OCI-LY3 (cell line): Measurements from ENCODE around the gene CHST8.

Source experiments
- EZH2phosphoT487 ChIP-seq: fragments of 200-600 bp; shearing (Covaris generic); IDR thresholded peaks from 2 replicates; pipeline ENCODE4 v1.6.1; 2018; ENCODE audit warnings: antibody characterized with exemption, mixed run types, low read depth
- TF ChIP-seq, protein P1 (sequence below): fragments of 200-600, 300-600 bp; sonication (generic); IDR thresholded peaks from 2 replicates; pipeline ENCODE4 v1.5.1; 2014; ENCODE audit warnings: antibody characterized with exemption, low read length, low read depth

DNA sequence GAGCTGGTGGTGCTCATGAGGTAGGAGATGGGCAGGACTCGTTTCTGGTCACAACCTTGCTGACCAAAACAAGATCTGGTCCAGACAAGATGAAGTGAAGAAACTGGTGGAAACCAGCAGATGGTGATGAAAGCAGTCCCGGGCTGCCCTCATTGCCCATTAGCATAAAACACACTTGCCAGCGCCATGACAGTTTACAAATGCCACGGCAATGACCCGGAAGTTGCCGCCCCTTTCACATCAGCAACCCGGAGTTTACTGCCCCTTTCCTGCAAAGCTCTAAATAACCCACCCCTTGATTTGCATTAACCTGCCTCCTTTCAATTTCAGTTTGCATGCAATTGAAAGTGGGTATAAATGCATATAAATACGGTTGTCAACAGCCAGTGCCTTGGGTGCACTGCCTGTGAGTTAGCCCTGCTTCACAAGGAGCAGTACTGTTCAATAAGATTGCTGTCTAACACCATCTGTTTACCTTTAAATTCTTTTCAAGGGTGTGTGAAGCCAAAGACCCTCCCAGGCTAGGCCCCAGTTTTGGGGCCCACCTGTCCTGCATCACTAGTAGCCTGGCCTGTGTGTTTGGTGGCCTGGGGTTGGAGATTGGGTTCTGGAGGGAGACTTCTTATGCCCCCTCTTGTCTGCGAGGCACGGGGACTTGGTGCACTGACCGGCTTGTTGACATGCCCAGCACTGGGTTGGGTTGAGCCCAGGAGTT, 38.8 kb downstream of the CHST8 start:
- TF ChIP-seq, protein P1, sequence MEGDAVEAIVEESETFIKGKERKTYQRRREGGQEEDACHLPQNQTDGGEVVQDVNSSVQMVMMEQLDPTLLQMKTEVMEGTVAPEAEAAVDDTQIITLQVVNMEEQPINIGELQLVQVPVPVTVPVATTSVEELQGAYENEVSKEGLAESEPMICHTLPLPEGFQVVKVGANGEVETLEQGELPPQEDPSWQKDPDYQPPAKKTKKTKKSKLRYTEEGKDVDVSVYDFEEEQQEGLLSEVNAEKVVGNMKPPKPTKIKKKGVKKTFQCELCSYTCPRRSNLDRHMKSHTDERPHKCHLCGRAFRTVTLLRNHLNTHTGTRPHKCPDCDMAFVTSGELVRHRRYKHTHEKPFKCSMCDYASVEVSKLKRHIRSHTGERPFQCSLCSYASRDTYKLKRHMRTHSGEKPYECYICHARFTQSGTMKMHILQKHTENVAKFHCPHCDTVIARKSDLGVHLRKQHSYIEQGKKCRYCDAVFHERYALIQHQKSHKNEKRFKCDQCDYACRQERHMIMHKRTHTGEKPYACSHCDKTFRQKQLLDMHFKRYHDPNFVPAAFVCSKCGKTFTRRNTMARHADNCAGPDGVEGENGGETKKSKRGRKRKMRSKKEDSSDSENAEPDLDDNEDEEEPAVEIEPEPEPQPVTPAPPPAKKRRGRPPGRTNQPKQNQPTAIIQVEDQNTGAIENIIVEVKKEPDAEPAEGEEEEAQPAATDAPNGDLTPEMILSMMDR, result no peak
- no peak for TF ChIP-seq EZH2phosphoT487
